ENCODE measurements around the gene TNS3. TPM values are rescaled to one million over a fixed set of nuclear protein-coding genes. Genes with fewer than 3 reads are reported as not detected.

Gene TNS3
- total and polyA plus RNA-seq, 2 of the 13 experiments (the other 11 are each of a cell fraction or from before 2014, with no cell fraction given), result 52.9 to 55.7 TPM

DNA sequence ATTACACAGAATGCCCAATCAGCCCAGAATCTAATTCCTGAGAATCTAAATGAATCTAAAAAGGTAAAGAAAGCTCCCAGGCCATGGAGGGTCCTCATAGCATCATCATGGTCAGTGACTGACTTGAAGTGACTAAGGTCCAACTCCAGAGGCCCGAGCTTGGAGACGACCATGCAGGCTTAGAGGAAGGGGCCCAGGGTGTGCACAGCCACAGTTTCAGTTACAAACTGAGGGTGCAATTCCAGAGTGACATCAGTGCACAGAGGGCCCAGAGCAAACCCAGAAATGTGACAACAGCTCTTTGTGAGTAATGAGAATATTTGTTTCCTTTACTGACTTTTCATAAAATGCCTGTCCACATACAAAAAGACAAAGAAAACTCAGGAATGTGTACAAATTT is 170.0 kb downstream of the TNS3 start:
- ATAC-seq (no peak), DNase-seq (ENCODE audit: low spot score) (no peak), FAIRE-seq (no peak)
- Histone ChIP-seq H3K9ac (ENCODE audit: insufficient read depth, low read depth, low read length) (no peak overlapping the region), H3K27me3 (ENCODE audit: control insufficient read depth in 1 of 2, insufficient read depth in 2 of 2, low read length in 2 of 2) (no peaks in the 10 kb centered on the region), H4K20me1 (ENCODE audit: insufficient read depth, low read length) (peaks cover 13% of the 10 kb centered on the region; the same call in 1 of the 2 replicates), H3K4me3 (replicated peaks in 1 of 3; ENCODE audit: insufficient read depth in 1 of 3, low read depth in 2 of 3, low read length in 3 of 3) (no peak overlapping the region), H3K4me2 (ENCODE audit: low read depth, low read length) (no peak overlapping the region), H3K4me1 (ENCODE audit: insufficient read depth, low read length) (peaks cover 19% of the 10 kb centered on the region), H3K36me3 (replicated peaks in 1 of 2; ENCODE audit: control insufficient read depth in 1 of 2, insufficient read depth in 2 of 2, low read length in 2 of 2) (peaks cover 44 to 85% of the 10 kb centered on the region in 2 experiments), H3K27ac (ENCODE audit: extremely low read length, insufficient read depth, low read length) (no peak overlapping the region), H2AFZ (ENCODE audit: low read length) (no peak overlapping the region), H3K79me2 (ENCODE audit: insufficient read depth, low read length) (no peaks in the 10 kb centered on the region), H3K9me3 (ENCODE audit: low read length) (no peaks in the 10 kb centered on the region)
- TF ChIP-seq, protein P1, sequence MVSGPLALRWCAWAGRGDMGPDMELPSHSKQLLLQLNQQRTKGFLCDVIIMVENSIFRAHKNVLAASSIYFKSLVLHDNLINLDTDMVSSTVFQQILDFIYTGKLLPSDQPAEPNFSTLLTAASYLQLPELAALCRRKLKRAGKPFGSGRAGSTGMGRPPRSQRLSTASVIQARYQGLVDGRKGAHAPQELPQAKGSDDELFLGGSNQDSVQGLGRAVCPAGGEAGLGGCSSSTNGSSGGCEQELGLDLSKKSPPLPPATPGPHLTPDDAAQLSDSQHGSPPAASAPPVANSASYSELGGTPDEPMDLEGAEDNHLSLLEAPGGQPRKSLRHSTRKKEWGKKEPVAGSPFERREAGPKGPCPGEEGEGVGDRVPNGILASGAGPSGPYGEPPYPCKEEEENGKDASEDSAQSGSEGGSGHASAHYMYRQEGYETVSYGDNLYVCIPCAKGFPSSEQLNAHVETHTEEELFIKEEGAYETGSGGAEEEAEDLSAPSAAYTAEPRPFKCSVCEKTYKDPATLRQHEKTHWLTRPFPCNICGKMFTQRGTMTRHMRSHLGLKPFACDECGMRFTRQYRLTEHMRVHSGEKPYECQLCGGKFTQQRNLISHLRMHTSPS (CRISPR knock-in tag; IDR thresholded peaks at IDR 0.05; ENCODE audit: low read depth), result no peak
- TF ChIP-seq ZIK1 (CRISPR knock-in tag; IDR thresholded peaks at IDR 0.05; ENCODE audit: borderline replicate concordance, low read depth), result no peak
- no peak for TF ChIP-seq LCORL (IDR thresholded peaks at IDR 0.05)
- TF ChIP-seq LCORL (CRISPR knock-in tag; IDR thresholded peaks at IDR 0.05), result no peak
- no peak for TF ChIP-seq ZNF121 (CRISPR knock-in tag; IDR thresholded peaks at IDR 0.05)
- TF ChIP-seq, protein P2, sequence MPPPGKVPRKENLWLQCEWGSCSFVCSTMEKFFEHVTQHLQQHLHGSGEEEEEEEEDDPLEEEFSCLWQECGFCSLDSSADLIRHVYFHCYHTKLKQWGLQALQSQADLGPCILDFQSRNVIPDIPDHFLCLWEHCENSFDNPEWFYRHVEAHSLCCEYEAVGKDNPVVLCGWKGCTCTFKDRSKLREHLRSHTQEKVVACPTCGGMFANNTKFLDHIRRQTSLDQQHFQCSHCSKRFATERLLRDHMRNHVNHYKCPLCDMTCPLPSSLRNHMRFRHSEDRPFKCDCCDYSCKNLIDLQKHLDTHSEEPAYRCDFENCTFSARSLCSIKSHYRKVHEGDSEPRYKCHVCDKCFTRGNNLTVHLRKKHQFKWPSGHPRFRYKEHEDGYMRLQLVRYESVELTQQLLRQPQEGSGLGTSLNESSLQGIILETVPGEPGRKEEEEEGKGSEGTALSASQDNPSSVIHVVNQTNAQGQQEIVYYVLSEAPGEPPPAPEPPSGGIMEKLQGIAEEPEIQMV (CRISPR knock-in tag; IDR thresholded peaks at IDR 0.05; ENCODE audit: low read depth), result no peak
- TF ChIP-seq ZBTB20 (CRISPR knock-in tag; IDR thresholded peaks at IDR 0.05; ENCODE audit: borderline replicate concordance, low read depth), result no peak
- TF ChIP-seq POLR2G (IDR thresholded peaks at IDR 0.05; ENCODE audit: low read depth, low read length), result no peak
- no peak for TF ChIP-seq ZNF343 (CRISPR knock-in tag; IDR thresholded peaks at IDR 0.05)
- no peak for TF ChIP-seq MAFG (CRISPR knock-in tag; IDR thresholded peaks at IDR 0.05)
- no peak for TF ChIP-seq MZF1 (CRISPR knock-in tag; IDR thresholded peaks at IDR 0.05; ENCODE audit: borderline replicate concordance)
- no peak for TF ChIP-seq ZNF788 (CRISPR knock-in tag; IDR thresholded peaks at IDR 0.05; ENCODE audit: borderline replicate concordance)
- TF ChIP-seq ELF4 (CRISPR knock-in tag; IDR thresholded peaks at IDR 0.05; ENCODE audit: borderline replicate concordance), result no peak
- TF ChIP-seq ZBTB8A (CRISPR knock-in tag; IDR thresholded peaks at IDR 0.05; ENCODE audit: borderline replicate concordance, low read depth), result no peak
- TF ChIP-seq SMYD3 (CRISPR knock-in tag; IDR thresholded peaks at IDR 0.05), result no peak
- TF ChIP-seq RFXANK (CRISPR knock-in tag; IDR thresholded peaks at IDR 0.05), result no peak
- TF ChIP-seq ZSCAN12 (CRISPR knock-in tag; IDR thresholded peaks at IDR 0.05), result no peak
- WGBS (ENCODE audit: low lambda C conversion rate), result 94% methylated on average over 2 of the region's 2 CpGs
- ChIA-PET CTCF (ENCODE audit: low intra/inter-chr PET ratio, low total read pairs) (no interaction called here), POLR2A (no interaction called here)
- in situ Hi-C loops (cut with HindIII; ENCODE audit: extremely low pct_ligation_motif_present, low pct_unique_long_range_greater_than_20kb), result no loop called here
- no TSS peak for BruUV-seq (replicated peaks)
- intact Hi-C loops (cut with micrococcal nuclease; ENCODE audit: unreplicated experiment), result loop anchor here (10.0 kb wide), 1 partner anchor 147 kb away; no protein-coding TSS in a partner anchor

Data from HepG2 (cell line).